HepG2 (cell line): ENCODE data around the gene PTPN5. TPM values are rescaled to one million over a fixed set of nuclear protein-coding genes. Genes with fewer than 3 reads are reported as not detected.

Experiments used
- ATAC-seq: fragments of 200-7000 bp; cut with Tn5 transposase; 3 replicates; pipeline ENCODE4 v1.9.1; 2020; ENCODE audit warnings: mild to moderate bottlenecking, moderate library complexity
- BruUV-seq: library from RNA; stranded (reverse); fragments of 400-500 nt; replicated peaks from 2 replicates; lab custom pipeline; 2021; lab: Mats Ljungman, UMichigan
- CTCF ChIA-PET: fragments of 300-600 bp; formaldehyde crosslinking; extraction: SDS; loops from one replicate; lab custom pipeline; 2021; ENCODE audit warnings: low total read pairs, inconsistent platforms, low intra/inter-chr PET ratio; lab: Yijun Ruan, JAX
- POLR2A ChIA-PET: fragments of 350-600 bp; sonication (Branson Sonifier 250); formaldehyde crosslinking; loops from one replicate; lab custom pipeline; 2020; ENCODE audit warnings: antibody characterized with exemption, inconsistent platforms; lab: Yijun Ruan, JAX
- DNase-seq: peaks from one replicate; pipeline ENCODE4 v3.0.0-alpha.2; 2015; ENCODE audit warnings: low spot score
- FAIRE-seq: peaks from 3 replicates; lab custom pipeline; 2011; peaks lifted over from hg19 to GRCh38; lab: Jason Lieb, UNC
- H2AFZ ChIP-seq: one replicate; pipeline ENCODE4 v1.6.1; 2011; ENCODE audit warnings: low read length, inconsistent platforms
- H3K27ac ChIP-seq: fragments of 300-600 bp; 3 replicates; pipeline ENCODE4 v1.8.0; 2011; ENCODE audit warnings: mixed run types, mild to moderate bottlenecking, mixed read lengths, low read length, inconsistent platforms; ENCODE audit not compliant: insufficient read depth; ENCODE audit errors: extremely low read length
- H3K27me3 ChIP-seq, 2 experiments: fragments of 200-600 bp in 1 of 2; 2 replicates in 1 of 2; 3 replicates in 1 of 2; pipeline versions ENCODE4 v1.6.0 to v1.8.0; 2011; ENCODE audit warnings: low read length in 2 of 2, mild to moderate bottlenecking in 2 of 2, moderate library complexity in 2 of 2, inconsistent platforms in 1 of 2; ENCODE audit not compliant: insufficient read depth in 2 of 2, control insufficient read depth in 1 of 2
- H3K36me3 ChIP-seq, 2 experiments: fragments of 200-600 bp in 1 of 2; replicated peaks in 1 of 2; 2 replicates in 1 of 2; 3 replicates in 1 of 2; pipeline versions ENCODE4 v1.5.1 to v1.8.0; 2011; ENCODE audit warnings: low read length in 2 of 2, inconsistent platforms in 1 of 2; ENCODE audit not compliant: insufficient read depth in 2 of 2, control insufficient read depth in 1 of 2
- H3K4me1 ChIP-seq: 2 replicates; pipeline ENCODE4 v1.5.1; 2012; ENCODE audit warnings: low read length, inconsistent platforms; ENCODE audit not compliant: insufficient read depth
- H3K4me2 ChIP-seq: 2 replicates; pipeline ENCODE4 v1.6.0; 2011; ENCODE audit warnings: low read depth, low read length, inconsistent platforms
- H3K4me3 ChIP-seq, 3 experiments: fragments of 200-600 bp in 1 of 3; sonication (generic), shearing (Covaris generic) in 1 of 3; replicated peaks in 1 of 3; 2 replicates each; pipeline ENCODE4 v1.5.1; 2011 to 2016; ENCODE audit warnings: low read length in 3 of 3, inconsistent platforms in 2 of 3, low read depth in 2 of 3, mild to moderate bottlenecking in 2 of 3, control low read depth in 1 of 3, mixed read lengths in 1 of 3; ENCODE audit not compliant: insufficient read depth in 1 of 3
- H3K79me2 ChIP-seq: one replicate; pipeline ENCODE4 v1.6.1; 2011; ENCODE audit warnings: low read length, inconsistent platforms; ENCODE audit not compliant: insufficient read depth
- H3K9ac ChIP-seq: 2 replicates; pipeline ENCODE4 v1.6.0; 2011; ENCODE audit warnings: mild to moderate bottlenecking, low read depth, low read length, inconsistent platforms; ENCODE audit not compliant: insufficient read depth
- H3K9me3 ChIP-seq: 2 replicates; pipeline ENCODE4 v1.5.1; 2012; ENCODE audit warnings: mild to moderate bottlenecking, low read length
- H4K20me1 ChIP-seq: 2 replicates; pipeline ENCODE4 v1.6.0; 2011; ENCODE audit warnings: inconsistent platforms, mild to moderate bottlenecking, low read length, moderate library complexity; ENCODE audit not compliant: insufficient read depth
- ETS1 ChIP-seq: sonication (generic); formaldehyde crosslinking; IDR thresholded peaks from 2 replicates; pipeline ENCODE4 v1.4.0; 2020; ENCODE audit warnings: missing genetic modification reagents
- MXD3 ChIP-seq: IDR thresholded peaks from 2 replicates; pipeline ENCODE4 v1.6.1; 2016; ENCODE audit warnings: mild to moderate bottlenecking, missing biosample characterization, missing genetic modification reagents
- ZNF331 ChIP-seq: sonication (generic); formaldehyde crosslinking; IDR thresholded peaks from 2 replicates; pipeline ENCODE4 v1.4.0; 2020; ENCODE audit warnings: missing genetic modification reagents
- WGBS: methylation state at CpG from one replicate; pipeline ENCODE4 v1.1.6; 2017; ENCODE audit warnings: low lambda C conversion rate; 5-methylcytosine and 5-hydroxymethylcytosine counted together
- in situ Hi-C: cut with HindIII; loops from 2 replicates; pipeline ENCODE4 v1.10.0; 2017; ENCODE audit warnings: low pct_unique_long_range_greater_than_20kb; ENCODE audit not compliant: extremely low pct_ligation_motif_present
- intact Hi-C: fragments of 100-400 bp; cut with micrococcal nuclease; formaldehyde crosslinking; loops from one replicate; pipeline ENCODE4 v1.10.0; 2022; ENCODE audit not compliant: unreplicated experiment
- polyA plus RNA-seq, 8 experiments: library from polyadenylated mRNA; depleted of rRNA in 3 of 8; stranded (reverse) in 7 of 8; unstranded in 1 of 8; fragments of >200 nt; fragmentation: Illumina TruSeq in 4 of 8; extraction: Trizol in 4 of 8; gene quantifications; 2 replicates each; pipeline versions ENCODE4 v1.2.1 to v1.2.3, GENCODE V29; 2011 to 2016; ENCODE audit warnings: low read depth in 4 of 8, missing spikeins in 1 of 8, mixed read lengths in 1 of 8; ENCODE audit not compliant: insufficient read depth in 1 of 8
- total RNA-seq, 5 experiments: library from RNA; depleted of rRNA; stranded (reverse); fragments of >200 nt; fragmentation: Illumina TruSeq; extraction: Trizol; gene quantifications; 2 replicates each; pipeline ENCODE4 v1.2.3, GENCODE V29; 2016; ENCODE audit warnings: low read depth in 1 of 5

Gene PTPN5
- total and polyA plus RNA-seq, 2 of the 13 experiments (the other 11 are each of a cell fraction or from before 2014, with no cell fraction given) = not detected

- 0% methylated on average over 1 of the region's 1 CpG for WGBS
Measured at GRCh38 chr11:18722293-18722637, 69.3 kb downstream of the PTPN5 start.

More at GRCh38 chr11:18722293-18722637, 69.3 kb downstream of the PTPN5 start:
- POLR2A ChIA-PET = no interaction called here
- in situ Hi-C loops = no loop called here
- no peak for ATAC-seq
- Histone ChIP-seq H3K4me3 (no peak overlapping the region; a peak in 1 of 6 replicates), H3K27ac (no peak overlapping the region)
- BruUV-seq = no TSS peak
- no peak for FAIRE-seq
- TF ChIP-seq ETS1 (no peak), MXD3 (no peak), ZNF331 (peak; percentile 43; the same call in 1 of the 2 replicates)
- TF ChIP-seq, all 625 proteins: peak for 1
- DNase-seq = no peak
- intact Hi-C loops = no loop called here
- Histone ChIP-seq H2AFZ (no peak overlapping the region), H3K9ac (no peak overlapping the region), H3K79me2 (no peaks in the 10 kb centered on the region), H3K36me3 (no peaks in the 10 kb centered on the region), H3K4me1 (peaks cover 24% of the 10 kb centered on the region), H4K20me1 (no peaks in the 10 kb centered on the region), H3K4me2 (peak overlapping the region; percentile 91), H3K9me3 (no peaks in the 10 kb centered on the region), H3K27me3 (peaks cover 4 to 47% of the 10 kb centered on the region in 2 experiments; a peak in 4 of 5 replicates)
- CTCF ChIA-PET = interaction anchor here (1.1 kb wide), 1 partner anchor 10 kb away, joined by 3 read pairs; no protein-coding TSS in a partner anchor
